NCI-H748 treated with DMSO at 0.1 percent for 48 hours (cell line): ENCODE results near the gene TSPAN6.

Experiments used
- DNase-seq: peaks from one replicate; lab custom pipeline; 2025; lab: John Stamatoyannopoulos, UW

Gene TSPAN6

DNA sequence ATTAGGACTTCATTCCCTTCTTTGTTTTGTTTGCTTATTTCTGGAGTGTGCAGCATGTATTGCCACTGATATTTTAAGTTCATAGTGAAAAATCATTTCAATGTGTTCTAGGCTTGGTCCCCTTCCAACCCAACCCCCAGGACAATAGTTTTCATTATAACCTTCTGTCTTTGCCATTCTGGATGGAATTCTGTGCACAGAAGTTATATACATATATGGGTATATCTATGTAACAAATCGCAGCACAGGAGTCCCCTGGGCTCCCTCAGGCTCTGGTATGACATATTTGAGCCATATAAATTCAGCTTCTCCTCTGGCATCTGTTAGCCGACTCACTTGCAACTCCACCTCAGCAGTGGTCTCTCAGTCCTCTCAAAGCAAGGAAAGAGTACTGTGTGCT, 52.0 kb downstream of the TSPAN6 start, which contains the start of gene TNMD:
TSS of gene TNMD (plus strand) at position 326 of the 400 bp plus-strand sequence. CDS start 83 bp downstream, outside the sequence.
- DNase-seq, result no peak
